Osteocyte (in vitro differentiated cells): ENCODE results near the gene CCDC24. TPM values are rescaled to one million over a fixed set of nuclear protein-coding genes. Genes with fewer than 3 reads are reported as not detected.

Source experiments
- DNase-seq: peaks from one replicate; pipeline ENCODE4 v3.0.0; 2021; ENCODE audit warnings: mixed read lengths; ENCODE audit not compliant: unreplicated experiment; ENCODE audit errors: extremely low spot score
- H3K27ac Mint-ChIP-seq: one replicate; pipeline ENCODE4 v1.8.0; 2021; ENCODE audit warnings: mild to moderate bottlenecking, mixed read lengths; ENCODE audit not compliant: unreplicated experiment
- H3K27me3 Mint-ChIP-seq: one replicate; pipeline ENCODE4 v1.8.0; 2021; ENCODE audit warnings: mixed read lengths; ENCODE audit not compliant: unreplicated experiment
- H3K36me3 Mint-ChIP-seq: one replicate; pipeline ENCODE4 v1.8.0; 2021; ENCODE audit warnings: mixed read lengths; ENCODE audit not compliant: unreplicated experiment
- H3K4me1 Mint-ChIP-seq: one replicate; pipeline ENCODE4 v1.8.0; 2021; ENCODE audit warnings: mixed read lengths; ENCODE audit not compliant: unreplicated experiment
- H3K4me3 Mint-ChIP-seq: one replicate; pipeline ENCODE4 v1.8.0; 2021; ENCODE audit warnings: mild to moderate bottlenecking, moderate library complexity, mixed read lengths; ENCODE audit not compliant: unreplicated experiment
- H3K9me3 Mint-ChIP-seq: one replicate; pipeline ENCODE4 v1.8.0; 2021; ENCODE audit warnings: mixed read lengths; ENCODE audit not compliant: unreplicated experiment
- total RNA-seq: library from RNA; stranded (reverse); gene quantifications from 2 replicates; pipeline ENCODE4 v1.2.1, GENCODE V29; 2021
- TF ChIP-seq, protein P1 (sequence below): fragments of 200-600 bp; sonication (generic); IDR thresholded peaks from 2 replicates; pipeline ENCODE4 v1.5.0; 2021; ENCODE audit warnings: antibody characterized with exemption, mild to moderate bottlenecking, moderate library complexity

CCDC24 gene
- total RNA-seq, 1 donor from 2014 or later: 5.1 TPM

- Mint-ChIP-seq H3K4me1 (no peaks in the 10 kb centered on the region), H3K9me3 (peaks cover 1% of the 10 kb centered on the region), H3K27ac (no peak overlapping the region), H3K4me3 (no peak overlapping the region), H3K36me3 (peaks cover 28% of the 10 kb centered on the region), H3K27me3 (no peaks in the 10 kb centered on the region)
- no peak for DNase-seq
- TF ChIP-seq, protein P1, sequence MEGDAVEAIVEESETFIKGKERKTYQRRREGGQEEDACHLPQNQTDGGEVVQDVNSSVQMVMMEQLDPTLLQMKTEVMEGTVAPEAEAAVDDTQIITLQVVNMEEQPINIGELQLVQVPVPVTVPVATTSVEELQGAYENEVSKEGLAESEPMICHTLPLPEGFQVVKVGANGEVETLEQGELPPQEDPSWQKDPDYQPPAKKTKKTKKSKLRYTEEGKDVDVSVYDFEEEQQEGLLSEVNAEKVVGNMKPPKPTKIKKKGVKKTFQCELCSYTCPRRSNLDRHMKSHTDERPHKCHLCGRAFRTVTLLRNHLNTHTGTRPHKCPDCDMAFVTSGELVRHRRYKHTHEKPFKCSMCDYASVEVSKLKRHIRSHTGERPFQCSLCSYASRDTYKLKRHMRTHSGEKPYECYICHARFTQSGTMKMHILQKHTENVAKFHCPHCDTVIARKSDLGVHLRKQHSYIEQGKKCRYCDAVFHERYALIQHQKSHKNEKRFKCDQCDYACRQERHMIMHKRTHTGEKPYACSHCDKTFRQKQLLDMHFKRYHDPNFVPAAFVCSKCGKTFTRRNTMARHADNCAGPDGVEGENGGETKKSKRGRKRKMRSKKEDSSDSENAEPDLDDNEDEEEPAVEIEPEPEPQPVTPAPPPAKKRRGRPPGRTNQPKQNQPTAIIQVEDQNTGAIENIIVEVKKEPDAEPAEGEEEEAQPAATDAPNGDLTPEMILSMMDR: no peak
Measured at GRCh38 chr1:43963006-43963405, 28.4 kb upstream of the CCDC24 start.

DNA sequence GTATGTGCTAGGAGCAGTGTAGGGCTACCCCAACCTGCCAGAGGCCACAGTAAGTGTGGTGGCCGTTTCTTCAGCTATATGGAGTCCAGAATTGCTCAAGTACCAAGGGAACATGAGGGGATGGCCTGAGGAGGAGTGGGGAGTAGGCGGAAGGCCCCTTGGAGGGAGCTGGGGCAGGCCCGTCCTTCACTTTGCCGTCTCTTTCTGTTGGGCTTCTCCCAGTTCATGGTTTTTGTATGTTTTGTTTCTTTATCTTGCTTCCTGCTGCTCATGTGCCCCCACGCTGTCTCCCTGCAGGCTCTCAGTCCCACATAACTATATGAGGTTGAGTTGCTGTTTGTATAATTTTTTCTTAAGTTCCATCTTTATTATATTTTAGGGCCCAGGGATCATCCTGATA lies 27.5 kb upstream of the CCDC24 start:
- H3K27ac Mint-ChIP-seq: no peak overlapping the region
- peaks cover 8% of the 10 kb centered on the region for H3K9me3 Mint-ChIP-seq
- H3K36me3 Mint-ChIP-seq: peaks cover 26% of the 10 kb centered on the region
- no peaks in the 10 kb centered on the region for H3K27me3 Mint-ChIP-seq
- DNase-seq: no peak
- TF ChIP-seq, protein P1: no peak
- H3K4me3 Mint-ChIP-seq: no peak overlapping the region
- H3K4me1 Mint-ChIP-seq: no peaks in the 10 kb centered on the region

GRCh38 chr1:43965316-43965715 lies 26.1 kb upstream of the CCDC24 start:
- TF ChIP-seq, protein P1: no peak
- no peak overlapping the region for H3K27ac Mint-ChIP-seq
- H3K27me3 Mint-ChIP-seq: no peaks in the 10 kb centered on the region
- no peak for DNase-seq
- H3K9me3 Mint-ChIP-seq: peaks cover 8% of the 10 kb centered on the region
- H3K36me3 Mint-ChIP-seq: peaks cover 25% of the 10 kb centered on the region
- H3K4me1 Mint-ChIP-seq: peaks cover 8% of the 10 kb centered on the region
- no peak overlapping the region for H3K4me3 Mint-ChIP-seq

DNA sequence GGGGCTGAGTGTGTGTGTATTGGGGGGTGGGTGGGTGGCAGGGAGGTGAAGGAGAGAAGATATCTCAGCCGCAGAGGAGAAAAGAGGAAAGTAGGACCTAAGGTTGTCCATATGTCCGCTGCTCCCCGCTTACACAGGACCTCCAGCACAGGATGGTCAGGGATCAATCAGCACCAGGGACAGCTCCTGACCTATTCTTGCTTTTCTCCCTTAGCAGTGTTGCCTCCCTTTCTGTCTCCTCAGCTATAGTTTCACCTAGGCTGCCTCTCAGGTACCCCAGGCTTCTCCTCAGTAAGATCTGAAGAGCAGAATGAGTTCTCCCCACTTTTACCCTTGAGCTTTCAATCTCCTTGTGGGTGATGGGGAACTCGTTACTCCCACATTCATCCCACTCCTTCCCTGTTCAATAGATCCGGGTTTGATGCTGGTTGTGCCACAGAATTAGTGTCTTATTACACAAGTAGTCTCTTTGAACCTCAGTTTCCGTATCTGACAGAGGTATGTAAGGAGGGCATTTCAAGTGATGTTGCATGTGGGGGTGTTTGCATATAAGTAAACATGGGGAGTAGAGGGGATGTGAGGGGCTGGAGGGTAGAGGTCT lies 23.0 kb upstream of the CCDC24 start:
- TF ChIP-seq, protein P1: no peak
- Mint-ChIP-seq H3K36me3 (peaks cover 21% of the 10 kb centered on the region), H3K27me3 (no peaks in the 10 kb centered on the region), H3K27ac (no peak overlapping the region), H3K4me3 (no peak overlapping the region), H3K4me1 (peaks cover 14% of the 10 kb centered on the region), H3K9me3 (peaks cover 8% of the 10 kb centered on the region)
- DNase-seq: no peak

GRCh38 chr1:43969416-43969745 lies 22.0 kb upstream of the CCDC24 start:
- no peak for DNase-seq
- no peak overlapping the region for H3K27ac Mint-ChIP-seq
- H3K4me3 Mint-ChIP-seq: peak overlapping the region; percentile 93
- no peaks in the 10 kb centered on the region for H3K27me3 Mint-ChIP-seq
- H3K36me3 Mint-ChIP-seq: peaks cover 21% of the 10 kb centered on the region
- H3K9me3 Mint-ChIP-seq: peaks cover 8% of the 10 kb centered on the region
- peaks cover 23% of the 10 kb centered on the region for H3K4me1 Mint-ChIP-seq
- TF ChIP-seq, protein P1: no peak
